Astrocyte (in vitro differentiated cells and primary cell): ENCODE data around the gene MYL10.

ENCODE experiments used
- CTCF ChIP-seq: IDR thresholded peaks from 2 replicates; pipeline ENCODE4 v1.5.1; 2011; ENCODE audit warnings: low read depth, mild to moderate bottlenecking, inconsistent platforms, low read length, moderate library complexity; ENCODE audit not compliant: insufficient read depth
- EZH2 ChIP-seq: IDR thresholded peaks from 2 replicates; pipeline ENCODE4 v1.6.1; 2012; ENCODE audit warnings: mild to moderate bottlenecking, low read length, inconsistent platforms; ENCODE audit not compliant: insufficient read depth

DNA sequence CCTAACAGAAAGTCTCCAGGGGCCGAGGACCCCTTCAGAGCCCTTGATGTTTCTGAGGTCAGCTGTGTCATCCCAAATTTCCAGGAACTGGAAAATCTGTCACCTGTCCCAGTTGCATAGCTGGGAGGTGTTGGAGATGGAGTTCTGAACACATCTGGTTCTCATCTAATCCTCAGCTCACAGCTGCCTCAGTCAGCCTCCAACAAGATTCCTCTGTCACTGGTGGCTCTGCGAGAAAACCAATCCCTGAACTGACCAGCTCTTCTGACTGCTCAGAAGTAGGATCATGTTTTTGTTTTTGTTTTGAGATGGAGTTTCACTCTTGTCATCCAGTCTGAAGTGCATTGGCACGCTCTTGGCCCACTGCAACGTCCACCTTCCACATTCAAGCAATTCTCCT is 37.6 kb upstream of the MYL10 start:
- TF ChIP-seq CTCF (no peak), EZH2 (no peak)
